SHP77 (cell line): ENCODE measurements around the gene MOSMO.
"Not testable (repeated sequence)": the region's sequence is repeated elsewhere in the genome, so short reads cannot be mapped to it uniquely, and the experiment has no call there.

Experiments
- DNase-seq, 2 experiments: peaks; one replicate each; lab custom pipeline; 2025; lab: John Stamatoyannopoulos, UW

MOSMO gene

GRCh38 chr16:22007509-22008214, at the start of gene MOSMO:
Gene MOSMO (plus strand): TSS chr16:22008111. CDS start chr16:22008302, 191 bp downstream.
- peak; percentile 10 to 43 for DNase-seq

GRCh38 chr16:21959050-21959449, 48.9 kb upstream of the MOSMO start:
- DNase-seq, result no peak

GRCh38 chr16:21962475-21962874, 45.4 kb upstream of the MOSMO start:
- no peak for DNase-seq

GRCh38 chr16:21963887-21964286, 44.0 kb upstream of the MOSMO start:
- DNase-seq, result no peak

GRCh38 chr16:21964353-21964752, 43.6 kb upstream of the MOSMO start:
- no peak for DNase-seq

- DNase-seq, result no peak
These were observed 36.1 kb upstream of the MOSMO start for GRCh38 chr16:21971856-21972255.

- no peak for DNase-seq
These were observed 34.0 kb upstream of the MOSMO start for GRCh38 chr16:21973945-21974344.

GRCh38 chr16:21980032-21980431, 27.9 kb upstream of the MOSMO start:
- no peak for DNase-seq

GRCh38 chr16:21982108-21982507, 25.8 kb upstream of the MOSMO start:
- no peak for DNase-seq

GRCh38 chr16:21984062-21984461, 23.8 kb upstream of the MOSMO start:
- DNase-seq, result no peak

- DNase-seq, result no peak
These were observed 22.4 kb upstream of the MOSMO start for GRCh38 chr16:21985524-21985923.

- no peak for DNase-seq
These were observed 21.1 kb upstream of the MOSMO start for GRCh38 chr16:21986692-21987246.

GRCh38 chr16:21987498-21987897, 20.4 kb upstream of the MOSMO start:
- DNase-seq, result no peak

GRCh38 chr16:21989133-21989532, 18.8 kb upstream of the MOSMO start:
- DNase-seq, result no peak

- DNase-seq, result no peak
These were observed 18.2 kb upstream of the MOSMO start for GRCh38 chr16:21989751-21990150.

- DNase-seq, result no peak
These were observed 17.4 kb upstream of the MOSMO start for GRCh38 chr16:21990381-21990944.

GRCh38 chr16:21991621-21992020, 16.3 kb upstream of the MOSMO start:
- DNase-seq, result no peak

- DNase-seq, result no peak
These were observed 12.9 kb upstream of the MOSMO start for GRCh38 chr16:21994856-21995465.

- no peak for DNase-seq
These were observed 10.8 kb upstream of the MOSMO start for GRCh38 chr16:21996923-21997696.

- DNase-seq, result no peak
These were observed 10.0 kb upstream of the MOSMO start for GRCh38 chr16:21997697-21998480.

- no peak for DNase-seq
These were observed 6.3 kb upstream of the MOSMO start for GRCh38 chr16:22001591-22001990.

- not testable (repeated sequence) for DNase-seq
These were observed 5.9 kb upstream of the MOSMO start for GRCh38 chr16:22002047-22002446.
